Effector memory CD4-positive, alpha-beta T cell (primary cell): ENCODE results near the gene FBP1.
A peak's percentile ranks its signal among the peaks of the same experiment; 100 is the strongest.
"Not testable (repeated sequence)": the region's sequence is repeated elsewhere in the genome, so short reads cannot be mapped to it uniquely, and the experiment has no call there.

Source experiments
- DNase-seq, 3 donors: peaks; one replicate each; pipeline ENCODE4 v3.0.0-alpha.2; 2020
- H3K27ac ChIP-seq: 2 replicates; pipeline ENCODE4 v1.7.0; 2013; ENCODE audit warnings: mild to moderate bottlenecking, low read length, moderate library complexity; ENCODE audit not compliant: insufficient read depth, poor library complexity, severe bottlenecking
- H3K27me3 ChIP-seq: replicated peaks from 2 replicates; pipeline ENCODE4 v1.7.0; 2013; ENCODE audit warnings: mild to moderate bottlenecking, low read length; ENCODE audit not compliant: insufficient read depth, control insufficient read depth, poor library complexity, severe bottlenecking
- H3K36me3 ChIP-seq: 2 replicates; pipeline ENCODE4 v1.7.0; 2013; ENCODE audit warnings: mild to moderate bottlenecking, low read length, moderate library complexity; ENCODE audit not compliant: control insufficient read depth, insufficient read depth
- H3K4me1 ChIP-seq: 2 replicates; pipeline ENCODE4 v1.7.0; 2013; ENCODE audit warnings: low read length, mild to moderate bottlenecking; ENCODE audit not compliant: control insufficient read depth, insufficient read depth, poor library complexity, severe bottlenecking
- H3K4me3 ChIP-seq: 2 replicates; pipeline ENCODE4 v1.7.0; 2013; ENCODE audit warnings: low read length, low read depth, mild to moderate bottlenecking; ENCODE audit not compliant: insufficient read depth, poor library complexity, severe bottlenecking
- H3K9me3 ChIP-seq: 2 replicates; pipeline ENCODE4 v1.7.0; 2013; ENCODE audit warnings: mild to moderate bottlenecking, low read length, moderate library complexity; ENCODE audit not compliant: control insufficient read depth

FBP1 gene

GRCh38 chr9:94603259-94604160 is 35.8 kb downstream of the FBP1 start:
- Histone ChIP-seq H3K4me1 (no peaks in the 10 kb centered on the region), H3K36me3 (no peaks in the 10 kb centered on the region), H3K27me3 (no peaks in the 10 kb centered on the region), H3K27ac (no peak overlapping the region), H3K9me3 (no peaks in the 10 kb centered on the region), H3K4me3 (no peak overlapping the region)
- DNase-seq, result peak; percentile 8 to 34 (median 18)

- no peaks in the 10 kb centered on the region for H3K4me1 ChIP-seq
- no peaks in the 10 kb centered on the region for H3K9me3 ChIP-seq
- no peak overlapping the region for H3K27ac ChIP-seq
- no peak overlapping the region for H3K4me3 ChIP-seq
- no peaks in the 10 kb centered on the region for H3K36me3 ChIP-seq
- H3K27me3 ChIP-seq, result no peaks in the 10 kb centered on the region
- DNase-seq, result no peak
Measured at GRCh38 chr9:94602666-94603065, 36.7 kb downstream of the FBP1 start.

GRCh38 chr9:94600715-94601114 is 38.6 kb downstream of the FBP1 start:
- Histone ChIP-seq H3K4me3 (no peak overlapping the region), H3K4me1 (no peaks in the 10 kb centered on the region), H3K27me3 (no peaks in the 10 kb centered on the region), H3K36me3 (no peaks in the 10 kb centered on the region), H3K9me3 (no peaks in the 10 kb centered on the region), H3K27ac (no peak overlapping the region)
- DNase-seq, result no peak

- no peak for DNase-seq
- Histone ChIP-seq H3K9me3 (no peaks in the 10 kb centered on the region), H3K27ac (no peak overlapping the region), H3K4me3 (no peak overlapping the region), H3K36me3 (no peaks in the 10 kb centered on the region), H3K4me1 (no peaks in the 10 kb centered on the region), H3K27me3 (no peaks in the 10 kb centered on the region)
Measured at GRCh38 chr9:94600258-94600657, 39.1 kb downstream of the FBP1 start.

GRCh38 chr9:94599102-94599501 is 40.2 kb downstream of the FBP1 start:
- H3K9me3 ChIP-seq, result no peaks in the 10 kb centered on the region
- no peaks in the 10 kb centered on the region for H3K27me3 ChIP-seq
- no peak overlapping the region for H3K4me3 ChIP-seq
- H3K27ac ChIP-seq, result no peak overlapping the region
- H3K36me3 ChIP-seq, result no peaks in the 10 kb centered on the region
- DNase-seq, result no peak
- no peaks in the 10 kb centered on the region for H3K4me1 ChIP-seq

GRCh38 chr9:94593459-94594345 is 45.6 kb downstream of the FBP1 start, which contains the start of gene FBP2:
TSS of gene FBP2 (minus strand) at chr9:94593824. CDS start at chr9:94593726, 98 bp downstream.
- Histone ChIP-seq H3K27me3 (no peaks in the 10 kb centered on the region), H3K27ac (no peak within 1 kb of the TSS), H3K4me1 (no peaks in the 10 kb centered on the region), H3K9me3 (no peaks in the 10 kb centered on the region), H3K4me3 (no peak within 1 kb of the TSS), H3K36me3 (no peaks in the 10 kb centered on the region)
- no peak for DNase-seq

GRCh38 chr9:94592683-94593082 is 46.6 kb downstream of the FBP1 start:
- not testable (repeated sequence) for H3K27ac ChIP-seq, H3K4me1 ChIP-seq, H3K4me3 ChIP-seq, H3K36me3 ChIP-seq, H3K27me3 ChIP-seq, DNase-seq, H3K9me3 ChIP-seq

- no peaks in the 10 kb centered on the region for H3K4me1 ChIP-seq
- no peaks in the 10 kb centered on the region for H3K27me3 ChIP-seq
- H3K27ac ChIP-seq, result no peak overlapping the region
- H3K9me3 ChIP-seq, result no peaks in the 10 kb centered on the region
- DNase-seq, result no peak
- no peak overlapping the region for H3K4me3 ChIP-seq
- no peaks in the 10 kb centered on the region for H3K36me3 ChIP-seq
Measured at GRCh38 chr9:94591876-94592275, 47.4 kb downstream of the FBP1 start.

GRCh38 chr9:94591046-94591545 is 48.2 kb downstream of the FBP1 start:
- DNase-seq, H3K9me3 ChIP-seq: not testable (repeated sequence)

GRCh38 chr9:94588681-94589080 is 50.6 kb downstream of the FBP1 start:
- H3K36me3 ChIP-seq, result no peaks in the 10 kb centered on the region
- H3K27me3 ChIP-seq, result no peaks in the 10 kb centered on the region
- H3K9me3 ChIP-seq, result no peaks in the 10 kb centered on the region
- peaks cover 9% of the 10 kb centered on the region for H3K4me1 ChIP-seq
- no peak overlapping the region for H3K4me3 ChIP-seq
- no peak for DNase-seq
- H3K27ac ChIP-seq, result no peak overlapping the region

More at GRCh38 chr9:94591046-94591545, 48.2 kb downstream of the FBP1 start:
- H3K27me3 ChIP-seq, H3K4me1 ChIP-seq, H3K36me3 ChIP-seq, H3K27ac ChIP-seq, H3K4me3 ChIP-seq: not testable (repeated sequence)
